ENCODE data around the gene CREB3.

The CREB3 gene

GRCh38 chr9:35732185-35732799, at the start of gene CREB3, which contains the start of gene TLN1:
Gene CREB3, plus strand, starts transcription at chr9:35732666. Its CDS starts 107 bp downstream, at chr9:35732773.
Gene TLN1, minus strand, starts transcription at chr9:35732195. Its CDS starts 6,501 bp downstream, at chr9:35725694.
- peak; percentile 88 to 96 for DNase-seq (ENCODE audit: low read depth in 1 of 2, low spot score in 1 of 2)

- DNase-seq (ENCODE audit: low read depth in 1 of 2, low spot score in 1 of 2): no peak
Observed at GRCh38 chr9:35683323-35683722, 49.1 kb upstream of the CREB3 start.

- no peak for DNase-seq (ENCODE audit: low read depth in 1 of 2, low spot score in 1 of 2)
Observed at GRCh38 chr9:35684921-35685320, 47.5 kb upstream of the CREB3 start.

- no peak for DNase-seq (ENCODE audit: low read depth in 1 of 2, low spot score in 1 of 2)
Observed at GRCh38 chr9:35685506-35685905, 47.0 kb upstream of the CREB3 start.

GRCh38 chr9:35686222-35687203, 46.0 kb upstream of the CREB3 start:
- no peak for DNase-seq (ENCODE audit: low read depth in 1 of 2, low spot score in 1 of 2)

GRCh38 chr9:35687306-35687705, 45.2 kb upstream of the CREB3 start:
- no peak for DNase-seq (ENCODE audit: low read depth in 1 of 2, low spot score in 1 of 2)

- DNase-seq (ENCODE audit: low read depth in 1 of 2, low spot score in 1 of 2): no peak
Observed at GRCh38 chr9:35687972-35688557, 44.4 kb upstream of the CREB3 start.

- peak in 1 of 2 donors; percentile 20 for DNase-seq (ENCODE audit: low read depth in 1 of 2, low spot score in 1 of 2)
Observed at GRCh38 chr9:35688558-35689541, 43.6 kb upstream of the CREB3 start.

- DNase-seq (ENCODE audit: low read depth in 1 of 2, low spot score in 1 of 2): no peak
Observed at GRCh38 chr9:35689542-35690293, 42.7 kb upstream of the CREB3 start, which contains the start of gene TPM2. Gene TPM2, minus strand, starts transcription at chr9:35689925. Its CDS starts 108 bp downstream, at chr9:35689817.

- no peak for DNase-seq (ENCODE audit: low read depth in 1 of 2, low spot score in 1 of 2)
Observed at GRCh38 chr9:35690294-35690613, 42.2 kb upstream of the CREB3 start.

- DNase-seq (ENCODE audit: low read depth in 1 of 2, low spot score in 1 of 2): no peak
Observed at GRCh38 chr9:35690614-35691333, 41.7 kb upstream of the CREB3 start.

- DNase-seq (ENCODE audit: low read depth in 1 of 2, low spot score in 1 of 2): no peak
Observed at GRCh38 chr9:35691334-35691650, 41.2 kb upstream of the CREB3 start.

- DNase-seq (ENCODE audit: low read depth in 1 of 2, low spot score in 1 of 2): no peak
Observed at GRCh38 chr9:35691757-35692301, 40.6 kb upstream of the CREB3 start.

- DNase-seq (ENCODE audit: low read depth in 1 of 2, low spot score in 1 of 2): no peak
Observed at GRCh38 chr9:35695943-35696401, 36.5 kb upstream of the CREB3 start.

- peak in 1 of 2 donors; percentile 30 for DNase-seq (ENCODE audit: low read depth in 1 of 2, low spot score in 1 of 2)
Observed at GRCh38 chr9:35696520-35697215, 35.8 kb upstream of the CREB3 start.

GRCh38 chr9:35697486-35697885, 35.0 kb upstream of the CREB3 start:
- DNase-seq (ENCODE audit: low read depth in 1 of 2, low spot score in 1 of 2): no peak

- DNase-seq (ENCODE audit: low read depth in 1 of 2, low spot score in 1 of 2): no peak
Observed at GRCh38 chr9:35698231-35698630, 34.2 kb upstream of the CREB3 start.

GRCh38 chr9:35700031-35700430, 32.4 kb upstream of the CREB3 start:
- DNase-seq (ENCODE audit: low read depth in 1 of 2, low spot score in 1 of 2): no peak

Measured in activated CD4-positive, alpha-beta T cell treated with anti-CD3 and anti-CD28 coated beads, Interleukin-2, amount 50 U/mL, for 24 hours (primary cell).